Measurements from ENCODE around the gene MST1.

- TF ChIP-seq CTCF (IDR thresholded peaks at IDR 0.05), result no peak
- TF ChIP-seq EZH2 (IDR thresholded peaks at IDR 0.05), result no peak
Observed at GRCh38 chr3:49674497-49674983, 14.7 kb downstream of the MST1 start.
